CD4-positive, CD25-positive, alpha-beta regulatory T cell (primary cell): ENCODE data around the gene ZNF697. TPM values are rescaled to one million over a fixed set of nuclear protein-coding genes. Genes with fewer than 3 reads are reported as not detected.

Source experiments
- ATAC-seq, 2 donors: fragments of 150-1000 bp; cut with Tn5 transposase; one replicate each; pipeline ENCODE4 v1.10.0; 2021; ENCODE audit warnings: low read depth in 2 of 2, moderate number of reproducible peaks in 2 of 2, moderate library complexity in 1 of 2
- DNase-seq, 3 donors: peaks; one replicate each; pipeline versions ENCODE4 v3.0.0 to v3.0.0-alpha.2; 2012 to 2022; ENCODE audit warnings: mixed read lengths in 1 of 3
- H3K27ac ChIP-seq: one replicate; pipeline ENCODE4 v1.7.0; 2013; ENCODE audit warnings: mild to moderate bottlenecking, low read length; ENCODE audit not compliant: insufficient read depth, poor library complexity, severe bottlenecking
- H3K27me3 ChIP-seq: one replicate; pipeline ENCODE4 v1.7.0; 2013; ENCODE audit warnings: low read length; ENCODE audit not compliant: control insufficient read depth, insufficient read depth
- H3K36me3 ChIP-seq: one replicate; pipeline ENCODE4 v1.7.0; 2013; ENCODE audit warnings: mild to moderate bottlenecking, low read length, moderate library complexity; ENCODE audit not compliant: control insufficient read depth, insufficient read depth
- H3K4me1 ChIP-seq: 2 replicates; pipeline ENCODE4 v1.7.0; 2013; ENCODE audit warnings: mild to moderate bottlenecking, low read length; ENCODE audit not compliant: insufficient read depth, control insufficient read depth, poor library complexity, severe bottlenecking
- H3K4me3 ChIP-seq: one replicate; pipeline ENCODE4 v1.7.0; 2013; ENCODE audit warnings: low read depth, mild to moderate bottlenecking, low read length, moderate library complexity
- H3K9me3 ChIP-seq, 2 experiments: 1 replicate in 1 of 2; 2 replicates in 1 of 2; pipeline ENCODE4 v1.7.0; 2013; ENCODE audit warnings: low read length in 2 of 2, mild to moderate bottlenecking in 1 of 2, moderate library complexity in 1 of 2; ENCODE audit not compliant: control insufficient read depth in 2 of 2
- H3K27ac Mint-ChIP-seq, 3 donors: one replicate each; pipeline ENCODE4 v1.8.0; 2020 to 2022; ENCODE audit warnings: mild to moderate bottlenecking in 3 of 3, mixed read lengths in 3 of 3, moderate library complexity in 2 of 3
- H3K27me3 Mint-ChIP-seq: one replicate; pipeline ENCODE4 v1.8.0; 2022; ENCODE audit warnings: mild to moderate bottlenecking, mixed read lengths
- H3K36me3 Mint-ChIP-seq: one replicate; pipeline ENCODE4 v1.8.0; 2020; ENCODE audit warnings: mixed read lengths
- H3K4me1 Mint-ChIP-seq, 4 donors: one replicate each; pipeline ENCODE4 v1.8.0; 2020 to 2022; ENCODE audit warnings: mixed read lengths in 4 of 4, mild to moderate bottlenecking in 1 of 4
- H3K4me3 Mint-ChIP-seq, 4 donors: one replicate each; pipeline ENCODE4 v1.8.0; 2020 to 2022; ENCODE audit warnings: mild to moderate bottlenecking in 4 of 4, mixed read lengths in 4 of 4, moderate library complexity in 3 of 4
- H3K9me3 Mint-ChIP-seq, 7 donors: one replicate each; pipeline ENCODE4 v1.8.0; 2020 to 2022; ENCODE audit warnings: mixed read lengths in 7 of 7, mild to moderate bottlenecking in 3 of 7, moderate library complexity in 2 of 7
- polyA plus RNA-seq, 4 donors: library from polyadenylated mRNA; unstranded; fragments of 300-500 nt; fragmentation: Illumina TruSeq; gene quantifications; one replicate each; pipeline ENCODE4 v1.2.3, GENCODE V29; 2021
- total RNA-seq: library from RNA; stranded (reverse); gene quantifications from one replicate; pipeline ENCODE4 v1.2.3, GENCODE V29; 2022

ZNF697 gene
- total and polyA plus RNA-seq, 5 donors from 2014 or later: not detected

DNA sequence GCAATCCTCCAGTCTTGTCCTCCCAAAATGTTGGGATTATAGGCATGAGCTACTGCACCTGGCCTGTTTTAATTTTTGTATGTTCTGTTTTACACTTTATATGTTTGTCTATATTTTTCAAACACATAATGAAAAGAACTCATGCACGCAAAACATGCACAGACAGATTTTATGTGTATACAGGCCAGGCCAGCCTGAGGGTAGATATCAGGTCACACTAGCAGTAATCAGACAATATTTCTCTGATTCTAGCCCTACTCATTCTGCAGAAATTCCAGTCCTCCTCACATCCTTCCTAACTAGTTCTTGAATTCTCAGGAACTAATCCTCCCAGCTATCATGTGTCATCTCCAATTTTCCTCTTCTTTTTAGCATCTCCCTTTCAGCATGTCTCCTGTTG is 35.8 kb upstream of the ZNF697 start:
- H3K36me3 ChIP-seq: no peaks in the 10 kb centered on the region
- no peak overlapping the region for H3K4me3 ChIP-seq
- H3K4me1 ChIP-seq: no peaks in the 10 kb centered on the region
- no peak for DNase-seq
- no peak for ATAC-seq
- Mint-ChIP-seq H3K36me3 (no peaks in the 10 kb centered on the region), H3K27ac (no peak overlapping the region), H3K9me3 (peaks cover 0 to 2% (median 0%) of the 10 kb centered on the region in 7 donors), H3K4me1 (no peaks in the 10 kb centered on the region), H3K27me3 (peaks cover 7% of the 10 kb centered on the region), H3K4me3 (no peak overlapping the region)
- no peaks in the 10 kb centered on the region for H3K27me3 ChIP-seq
- no peaks in the 10 kb centered on the region for H3K9me3 ChIP-seq
- no peak overlapping the region for H3K27ac ChIP-seq

DNA sequence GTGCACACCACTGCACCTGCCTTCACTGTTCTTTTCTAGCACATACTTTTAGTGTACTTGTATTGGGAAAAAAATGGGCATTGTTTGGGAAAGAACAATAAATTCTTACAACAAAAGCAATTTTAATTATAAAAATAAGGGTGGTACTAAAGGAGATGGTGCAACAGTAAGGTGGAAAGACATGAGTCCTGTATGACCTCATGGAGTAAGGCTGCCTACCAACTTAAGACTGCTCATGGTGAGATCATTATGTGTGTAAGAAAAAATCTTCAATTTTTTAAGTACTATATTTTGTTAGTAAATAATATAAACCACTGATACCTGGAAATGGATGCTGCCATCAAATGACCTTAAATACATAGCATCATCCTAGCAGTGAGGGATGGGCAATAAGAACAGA is 34.1 kb upstream of the ZNF697 start:
- no peaks in the 10 kb centered on the region for H3K4me1 Mint-ChIP-seq
- no peak overlapping the region for H3K4me3 ChIP-seq
- no peak overlapping the region for H3K27ac Mint-ChIP-seq
- H3K36me3 Mint-ChIP-seq: no peaks in the 10 kb centered on the region
- no peaks in the 10 kb centered on the region for H3K4me1 ChIP-seq
- no peak for DNase-seq
- H3K9me3 Mint-ChIP-seq: no peaks in the 10 kb centered on the region
- H3K27me3 Mint-ChIP-seq: peaks cover 7% of the 10 kb centered on the region
- H3K27ac ChIP-seq: no peak overlapping the region
- H3K4me3 Mint-ChIP-seq: no peak overlapping the region
- ATAC-seq: no peak
- no peaks in the 10 kb centered on the region for H3K27me3 ChIP-seq
- H3K36me3 ChIP-seq: no peaks in the 10 kb centered on the region
- no peaks in the 10 kb centered on the region for H3K9me3 ChIP-seq

DNA sequence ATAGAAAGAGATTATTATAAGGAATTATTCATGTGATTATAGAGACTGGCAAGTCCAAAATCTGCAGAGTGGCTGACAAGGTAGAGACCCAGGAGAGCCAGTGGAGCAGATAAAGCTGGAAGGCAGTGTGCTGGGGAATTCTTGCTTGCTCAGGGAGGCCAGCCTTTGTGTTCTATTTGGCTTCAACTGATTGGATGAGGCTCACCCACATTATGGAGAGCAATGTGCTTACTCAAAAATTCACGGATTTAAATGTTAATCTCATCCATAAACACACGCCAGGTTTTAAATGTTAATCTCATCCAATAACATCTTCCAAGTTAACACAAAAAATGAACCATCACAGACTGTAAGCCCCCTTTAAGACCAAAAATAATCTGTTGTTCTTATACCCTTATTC is 33.5 kb upstream of the ZNF697 start:
- no peak overlapping the region for H3K4me3 ChIP-seq
- Mint-ChIP-seq H3K27ac (no peak overlapping the region), H3K4me3 (no peak overlapping the region), H3K9me3 (no peaks in the 10 kb centered on the region), H3K4me1 (no peaks in the 10 kb centered on the region), H3K36me3 (no peaks in the 10 kb centered on the region), H3K27me3 (peaks cover 7% of the 10 kb centered on the region)
- no peaks in the 10 kb centered on the region for H3K9me3 ChIP-seq
- no peaks in the 10 kb centered on the region for H3K27me3 ChIP-seq
- no peak overlapping the region for H3K27ac ChIP-seq
- ATAC-seq (no peak), DNase-seq (no peak)
- H3K4me1 ChIP-seq: no peaks in the 10 kb centered on the region
- no peaks in the 10 kb centered on the region for H3K36me3 ChIP-seq

DNA sequence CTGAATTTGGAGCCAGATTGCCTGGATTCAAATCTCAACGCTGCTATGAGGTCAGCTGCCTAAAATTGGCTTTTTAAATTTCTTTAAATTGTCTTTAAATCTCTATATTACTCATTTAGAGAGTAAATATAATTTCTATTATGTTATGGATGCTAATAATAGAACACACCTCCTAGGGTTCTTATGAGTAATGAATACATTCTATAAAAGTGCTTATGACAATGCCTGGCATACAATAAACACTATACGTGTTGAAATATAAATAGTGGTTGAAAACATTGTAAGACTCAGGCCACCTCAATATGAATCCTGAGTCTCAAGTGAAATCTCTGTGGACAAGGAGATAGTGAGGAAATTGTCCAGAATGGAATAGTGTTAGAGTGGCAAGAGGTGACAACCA is 32.7 kb upstream of the ZNF697 start:
- DNase-seq: no peak
- Mint-ChIP-seq H3K36me3 (no peaks in the 10 kb centered on the region), H3K9me3 (no peaks in the 10 kb centered on the region), H3K4me1 (no peaks in the 10 kb centered on the region), H3K27ac (no peak overlapping the region), H3K4me3 (no peak overlapping the region), H3K27me3 (peaks cover 7% of the 10 kb centered on the region)
- H3K4me1 ChIP-seq: no peaks in the 10 kb centered on the region
- no peaks in the 10 kb centered on the region for H3K27me3 ChIP-seq
- no peak overlapping the region for H3K27ac ChIP-seq
- no peak for ATAC-seq
- no peaks in the 10 kb centered on the region for H3K9me3 ChIP-seq
- H3K4me3 ChIP-seq: no peak overlapping the region
- H3K36me3 ChIP-seq: no peaks in the 10 kb centered on the region

DNA sequence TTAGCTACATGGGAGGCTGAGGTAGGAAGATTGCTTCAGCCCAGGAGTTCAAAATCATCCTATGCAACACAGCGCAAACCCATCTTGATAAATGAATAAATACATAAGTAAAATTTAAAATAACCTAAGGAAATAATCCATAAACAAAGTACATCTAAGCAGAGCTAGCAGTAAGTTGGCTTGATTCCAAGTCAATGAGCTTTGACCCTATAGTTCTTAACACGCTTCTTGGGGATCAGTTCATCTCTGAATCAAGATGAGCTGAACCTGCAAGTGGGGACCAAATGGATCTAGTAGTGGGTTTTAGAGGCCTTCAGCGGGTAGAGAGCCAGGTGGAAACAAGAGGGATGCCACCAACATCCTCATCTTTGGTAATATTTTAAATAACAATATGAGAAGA is 32.1 kb upstream of the ZNF697 start:
- H3K27me3 ChIP-seq: no peaks in the 10 kb centered on the region
- no peaks in the 10 kb centered on the region for H3K9me3 Mint-ChIP-seq
- no peak overlapping the region for H3K4me3 Mint-ChIP-seq
- no peaks in the 10 kb centered on the region for H3K36me3 Mint-ChIP-seq
- DNase-seq (no peak), ATAC-seq (no peak)
- H3K4me3 ChIP-seq: no peak overlapping the region
- H3K27ac Mint-ChIP-seq: no peak overlapping the region
- peaks cover 7% of the 10 kb centered on the region for H3K27me3 Mint-ChIP-seq
- no peaks in the 10 kb centered on the region for H3K9me3 ChIP-seq
- H3K4me1 Mint-ChIP-seq: peaks cover 0 to 5% (median 0%) of the 10 kb centered on the region in 4 donors
- peaks cover 3% of the 10 kb centered on the region for H3K4me1 ChIP-seq
- no peaks in the 10 kb centered on the region for H3K36me3 ChIP-seq
- H3K27ac ChIP-seq: no peak overlapping the region

DNA sequence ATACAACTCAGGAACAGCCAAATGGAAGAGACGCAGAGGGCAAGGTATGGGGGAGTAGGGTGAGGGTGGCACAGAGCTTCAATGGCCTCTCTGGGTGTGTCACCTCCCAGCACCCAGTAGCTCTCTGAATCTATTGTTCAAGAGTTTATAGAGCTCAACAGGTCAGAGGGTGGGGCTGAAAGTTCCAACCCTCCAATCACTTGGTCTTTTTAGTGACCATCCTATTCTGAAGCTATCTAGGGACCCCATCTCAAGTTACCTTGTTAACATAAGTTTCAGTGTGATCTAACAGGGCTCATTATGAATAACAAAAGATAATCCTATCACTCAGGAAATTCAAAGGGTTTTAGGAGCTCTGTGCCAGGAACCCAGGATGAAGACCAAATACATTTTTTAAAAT is 31.2 kb upstream of the ZNF697 start:
- H3K27me3 ChIP-seq: no peaks in the 10 kb centered on the region
- no peak overlapping the region for H3K4me3 ChIP-seq
- no peak overlapping the region for H3K4me3 Mint-ChIP-seq
- DNase-seq (no peak), ATAC-seq (no peak)
- no peak overlapping the region for H3K27ac Mint-ChIP-seq
- no peaks in the 10 kb centered on the region for H3K36me3 Mint-ChIP-seq
- H3K4me1 Mint-ChIP-seq: peaks cover 0 to 5% (median 2%) of the 10 kb centered on the region in 4 donors
- peaks cover 5% of the 10 kb centered on the region for H3K4me1 ChIP-seq
- H3K27me3 Mint-ChIP-seq: peaks cover 2% of the 10 kb centered on the region
- H3K9me3 ChIP-seq: no peaks in the 10 kb centered on the region
- H3K27ac ChIP-seq: no peak overlapping the region
- H3K9me3 Mint-ChIP-seq: no peaks in the 10 kb centered on the region
- no peaks in the 10 kb centered on the region for H3K36me3 ChIP-seq

DNA sequence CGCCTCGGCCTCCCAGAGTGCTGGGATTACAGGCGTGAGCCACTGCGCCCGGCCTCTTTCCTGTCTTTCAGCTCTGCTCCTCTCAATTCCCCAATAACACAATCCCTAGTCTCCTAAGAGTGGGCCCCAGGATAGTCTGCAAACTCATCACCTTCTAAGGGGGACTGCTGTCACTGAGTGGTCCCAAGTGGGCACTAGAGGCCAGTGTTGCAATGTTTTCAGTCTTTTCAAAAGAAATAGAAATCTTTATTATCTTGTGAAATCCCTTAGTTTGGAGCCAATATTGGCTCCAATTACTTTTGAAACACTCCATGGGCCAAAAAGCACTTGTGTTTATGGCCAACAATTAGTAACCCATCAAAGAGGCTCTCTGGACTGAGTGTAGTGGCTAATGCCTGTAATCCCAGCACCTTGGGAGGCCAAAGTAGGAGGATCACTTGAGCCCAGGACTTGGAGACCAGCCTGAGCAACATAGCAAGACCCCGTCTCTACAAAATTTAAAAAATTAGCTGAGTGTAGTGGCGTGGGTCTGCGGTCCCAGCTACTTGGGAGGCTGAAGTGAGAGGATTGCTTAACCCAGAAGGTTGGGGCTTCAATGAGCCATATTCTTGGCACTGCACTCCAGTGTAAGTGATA is 28.6 kb upstream of the ZNF697 start:
- no peak overlapping the region for H3K4me3 ChIP-seq
- no peak for ATAC-seq
- H3K4me3 Mint-ChIP-seq: no peak overlapping the region
- H3K9me3 Mint-ChIP-seq: peaks cover 0 to 3% (median 0%) of the 10 kb centered on the region in 7 donors
- no peak overlapping the region for H3K27ac Mint-ChIP-seq
- no peak overlapping the region for H3K27ac ChIP-seq
- peaks cover 13% of the 10 kb centered on the region for H3K27me3 Mint-ChIP-seq
- H3K36me3 Mint-ChIP-seq: no peaks in the 10 kb centered on the region
- no peaks in the 10 kb centered on the region for H3K36me3 ChIP-seq
- DNase-seq: no peak
- peaks cover 5% of the 10 kb centered on the region for H3K4me1 ChIP-seq
- peaks cover 0 to 5% (median 2%) of the 10 kb centered on the region in 4 donors for H3K4me1 Mint-ChIP-seq
- peaks cover 2% of the 10 kb centered on the region for H3K27me3 ChIP-seq
- no peaks in the 10 kb centered on the region for H3K9me3 ChIP-seq
